ENCODE measurements around the gene OGDHL.

DNA sequence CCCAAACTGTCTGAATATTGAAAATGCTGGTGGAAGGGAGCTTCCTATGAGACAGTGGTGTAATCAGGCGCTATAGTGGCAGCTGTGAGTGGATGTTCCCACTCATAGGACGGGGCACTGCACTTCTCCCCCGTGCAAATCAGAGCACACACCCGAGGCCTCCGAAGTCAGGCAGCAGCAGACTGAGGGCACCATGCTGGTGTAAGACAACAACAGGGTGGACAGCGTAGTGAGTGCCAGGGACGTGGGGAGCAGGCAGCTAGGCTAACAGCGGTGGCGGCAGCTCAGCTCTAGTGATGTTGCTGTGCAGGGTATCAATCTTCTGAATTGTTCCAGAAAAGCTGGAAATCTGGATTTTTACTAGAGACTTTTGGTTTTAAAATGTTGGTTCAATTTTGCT, 63.4 kb downstream of the OGDHL start:
- TF ChIP-seq, protein P1, sequence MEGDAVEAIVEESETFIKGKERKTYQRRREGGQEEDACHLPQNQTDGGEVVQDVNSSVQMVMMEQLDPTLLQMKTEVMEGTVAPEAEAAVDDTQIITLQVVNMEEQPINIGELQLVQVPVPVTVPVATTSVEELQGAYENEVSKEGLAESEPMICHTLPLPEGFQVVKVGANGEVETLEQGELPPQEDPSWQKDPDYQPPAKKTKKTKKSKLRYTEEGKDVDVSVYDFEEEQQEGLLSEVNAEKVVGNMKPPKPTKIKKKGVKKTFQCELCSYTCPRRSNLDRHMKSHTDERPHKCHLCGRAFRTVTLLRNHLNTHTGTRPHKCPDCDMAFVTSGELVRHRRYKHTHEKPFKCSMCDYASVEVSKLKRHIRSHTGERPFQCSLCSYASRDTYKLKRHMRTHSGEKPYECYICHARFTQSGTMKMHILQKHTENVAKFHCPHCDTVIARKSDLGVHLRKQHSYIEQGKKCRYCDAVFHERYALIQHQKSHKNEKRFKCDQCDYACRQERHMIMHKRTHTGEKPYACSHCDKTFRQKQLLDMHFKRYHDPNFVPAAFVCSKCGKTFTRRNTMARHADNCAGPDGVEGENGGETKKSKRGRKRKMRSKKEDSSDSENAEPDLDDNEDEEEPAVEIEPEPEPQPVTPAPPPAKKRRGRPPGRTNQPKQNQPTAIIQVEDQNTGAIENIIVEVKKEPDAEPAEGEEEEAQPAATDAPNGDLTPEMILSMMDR (IDR thresholded peaks at IDR 0.05), result no peak
- TF ChIP-seq POLR2A (IDR thresholded peaks at IDR 0.05), result no peak

Data from esophagus squamous epithelium (tissue), 4 donors.